H1 (cell line): Measurements from ENCODE around the gene ACCS. TPM values are rescaled to one million over a fixed set of nuclear protein-coding genes. Genes with fewer than 3 reads are reported as not detected.

ENCODE experiments used
- ATF2 ChIP-seq: IDR thresholded peaks from 2 replicates; pipeline ENCODE4 v1.6.1; 2012; ENCODE audit warnings: low read length, inconsistent platforms
- CREB1 ChIP-seq: IDR thresholded peaks from 2 replicates; pipeline ENCODE4 v1.6.1; 2012; ENCODE audit warnings: inconsistent platforms
- EGR1 ChIP-seq: IDR thresholded peaks from 2 replicates; pipeline ENCODE4 v1.6.1; 2011; ENCODE audit warnings: low read depth, low read length, borderline replicate concordance
- GTF2F1 ChIP-seq: IDR thresholded peaks from 2 replicates; pipeline ENCODE4 v1.6.1; 2012; ENCODE audit warnings: low read depth, low read length, improper control_type of control experiment, borderline replicate concordance
- KDM4A ChIP-seq: IDR thresholded peaks from one replicate; pipeline ENCODE4 v1.7.1; 2012; ENCODE audit warnings: low read depth, mild to moderate bottlenecking, moderate library complexity, low read length, inconsistent platforms; ENCODE audit not compliant: severe bottlenecking
- KDM5A ChIP-seq: fragments of 200-600 bp; IDR thresholded peaks from 2 replicates; pipeline ENCODE4 v1.7.1; 2012; ENCODE audit warnings: mild to moderate bottlenecking, low read length, inconsistent platforms, mixed read lengths
- NRF1 ChIP-seq: IDR thresholded peaks from 2 replicates; pipeline ENCODE4 v1.6.1; 2011; ENCODE audit warnings: mild to moderate bottlenecking, low read depth, low read length, improper control_type of control experiment
- POLR2A ChIP-seq, 2 experiments: IDR thresholded peaks; 1 replicate in 1 of 2; 2 replicates in 1 of 2; pipeline ENCODE4 v1.6.1; 2011; ENCODE audit warnings: low read depth in 2 of 2, low read length in 2 of 2, mild to moderate bottlenecking in 2 of 2; ENCODE audit errors: control extremely low read depth in 1 of 2
- SIX5 ChIP-seq: IDR thresholded peaks from 2 replicates; pipeline ENCODE4 v1.6.1; 2011; ENCODE audit warnings: mild to moderate bottlenecking, low read depth, low read length
- SP4 ChIP-seq: IDR thresholded peaks from 2 replicates; pipeline ENCODE4 v1.6.1; 2012; ENCODE audit warnings: low read length, inconsistent platforms
- SUZ12 ChIP-seq: fragments of 200-600 bp; sonication (generic); IDR thresholded peaks from 2 replicates; pipeline ENCODE4 v1.6.1; 2012; ENCODE audit warnings: mild to moderate bottlenecking, inconsistent platforms, low read length, moderate library complexity, mixed read lengths
- ZNF274 ChIP-seq: IDR thresholded peaks from 2 replicates; pipeline ENCODE4 v1.7.0; 2012; ENCODE audit warnings: low read length, borderline replicate concordance; ENCODE audit errors: extremely low read depth
- polyA plus RNA-seq, 7 experiments: library from polyadenylated mRNA; depleted of rRNA in 3 of 7; stranded (reverse) in 5 of 7; unstranded in 2 of 7; fragments of >200 nt in 5 of 7; fragments of 200-250 nt in 2 of 7; gene quantifications; 1 replicate in 5 of 7; 2 replicates in 1 of 7; 4 replicates in 1 of 7; pipeline versions ENCODE4 v1.2.1 to v1.2.3, GENCODE V29; 2011 to 2013; ENCODE audit warnings: missing spikeins in 2 of 7, mixed read lengths in 2 of 7
- total RNA-seq: library from RNA; stranded (reverse); fragmentation: NEBNext Ultra II Directional; extraction: Animal tissue kit (Norgen Biotek cat#: 25700); gene quantifications from 2 replicates; pipeline ENCODE4 v1.2.1, GENCODE V29; 2021

ACCS gene
- total and polyA plus RNA-seq, 2 of the 8 experiments (the other 6 are each of a cell fraction or from before 2014, with no cell fraction given): 6.0 to 8.0 TPM

- no peak for TF ChIP-seq ATF2
- no peak for TF ChIP-seq KDM5A
- no peak for TF ChIP-seq ZNF274
- 0 out of 2 replicates have a peak, but pooled peaks have one; percentile 14 for TF ChIP-seq NRF1
- TF ChIP-seq EGR1: no peak
- TF ChIP-seq SIX5: no peak
- TF ChIP-seq SUZ12: no peak
- no peak for TF ChIP-seq SP4
- TF ChIP-seq POLR2A (IDR thresholded peaks at IDR 0.05; ENCODE audit: control extremely low read depth in 1 of 2, low read depth in 2 of 2, low read length in 2 of 2): no peak
- TF ChIP-seq GTF2F1: no peak
- no peak for TF ChIP-seq KDM4A
- TF ChIP-seq CREB1: peak; percentile 18; the same call in 1 of the 2 replicates
- TF ChIP-seq, all 59 proteins: peak for 6
Measured at GRCh38 chr11:44036811-44037657, 29.0 kb upstream of the ACCS start (continued).
